Rectal smooth muscle tissue (tissue), 1 donor: ENCODE results near the gene CPED1.
"Not testable (repeated sequence)": the region's sequence is repeated elsewhere in the genome, so short reads cannot be mapped to it uniquely, and the experiment has no call there.

Source experiments
- H3K27ac ChIP-seq: one replicate; pipeline ENCODE4 v1.7.0; 2013; ENCODE audit warnings: low read depth, low read length, inconsistent platforms
- H3K27me3 ChIP-seq: one replicate; pipeline ENCODE4 v1.7.0; 2013; ENCODE audit warnings: low read length; ENCODE audit not compliant: control insufficient read depth, insufficient read depth
- H3K36me3 ChIP-seq: one replicate; pipeline ENCODE4 v1.7.0; 2013; ENCODE audit warnings: low read length; ENCODE audit not compliant: control insufficient read depth, insufficient read depth
- H3K4me1 ChIP-seq: one replicate; pipeline ENCODE4 v1.7.0; 2013; ENCODE audit warnings: low read length; ENCODE audit not compliant: control insufficient read depth, insufficient read depth
- H3K4me3 ChIP-seq: one replicate; pipeline ENCODE4 v1.7.0; 2013; ENCODE audit warnings: low read length
- H3K9ac ChIP-seq: one replicate; pipeline ENCODE4 v1.7.0; 2013; ENCODE audit warnings: low read length

Gene CPED1

GRCh38 chr7:121002048-121002756 lies 13.7 kb downstream of the CPED1 start:
- Histone ChIP-seq H3K36me3 (no peaks in the 10 kb centered on the region), H3K4me3 (no peak overlapping the region), H3K4me1 (peaks cover 43% of the 10 kb centered on the region), H3K9ac (no peak overlapping the region), H3K27me3 (no peaks in the 10 kb centered on the region), H3K27ac (peak overlapping the region; percentile 65)

- Histone ChIP-seq H3K27ac (peak overlapping the region; percentile 65), H3K4me1 (peaks cover 43% of the 10 kb centered on the region), H3K36me3 (no peaks in the 10 kb centered on the region), H3K9ac (no peak overlapping the region), H3K4me3 (no peak overlapping the region), H3K27me3 (no peaks in the 10 kb centered on the region)
Observed at GRCh38 chr7:121002757-121003200, 14.3 kb downstream of the CPED1 start.

GRCh38 chr7:121003986-121004685 lies 15.6 kb downstream of the CPED1 start:
- peaks cover 32% of the 10 kb centered on the region for H3K4me1 ChIP-seq
- no peak overlapping the region for H3K27ac ChIP-seq
- H3K36me3 ChIP-seq = no peaks in the 10 kb centered on the region
- H3K27me3 ChIP-seq = no peaks in the 10 kb centered on the region
- H3K4me3 ChIP-seq = no peak overlapping the region
- no peak overlapping the region for H3K9ac ChIP-seq

- not testable (repeated sequence) for H3K9ac ChIP-seq, H3K4me3 ChIP-seq, H3K27me3 ChIP-seq, H3K27ac ChIP-seq, H3K36me3 ChIP-seq
- peaks cover 26% of the 10 kb centered on the region for H3K4me1 ChIP-seq
Observed at GRCh38 chr7:121005058-121005457, 16.5 kb downstream of the CPED1 start.

- peaks cover 19% of the 10 kb centered on the region for H3K4me1 ChIP-seq
- no peak overlapping the region for H3K9ac ChIP-seq
- no peaks in the 10 kb centered on the region for H3K36me3 ChIP-seq
- no peaks in the 10 kb centered on the region for H3K27me3 ChIP-seq
- H3K4me3 ChIP-seq = no peak overlapping the region
- peak overlapping the region; percentile 2 for H3K27ac ChIP-seq
Observed at GRCh38 chr7:121005996-121006584, 17.6 kb downstream of the CPED1 start.

GRCh38 chr7:121006711-121007315 lies 18.3 kb downstream of the CPED1 start:
- H3K27me3 ChIP-seq = no peaks in the 10 kb centered on the region
- no peak overlapping the region for H3K9ac ChIP-seq
- no peak overlapping the region for H3K27ac ChIP-seq
- no peaks in the 10 kb centered on the region for H3K36me3 ChIP-seq
- no peak overlapping the region for H3K4me3 ChIP-seq
- H3K4me1 ChIP-seq = peaks cover 17% of the 10 kb centered on the region

GRCh38 chr7:121008816-121009215 lies 20.3 kb downstream of the CPED1 start:
- H3K27ac ChIP-seq = no peak overlapping the region
- H3K4me3 ChIP-seq = no peak overlapping the region
- no peaks in the 10 kb centered on the region for H3K27me3 ChIP-seq
- no peaks in the 10 kb centered on the region for H3K36me3 ChIP-seq
- H3K9ac ChIP-seq = no peak overlapping the region
- peaks cover 14% of the 10 kb centered on the region for H3K4me1 ChIP-seq

- Histone ChIP-seq H3K27ac (no peak overlapping the region), H3K4me1 (peaks cover 14% of the 10 kb centered on the region), H3K27me3 (no peaks in the 10 kb centered on the region), H3K4me3 (no peak overlapping the region), H3K9ac (no peak overlapping the region), H3K36me3 (no peaks in the 10 kb centered on the region)
Observed at GRCh38 chr7:121011401-121011800, 22.9 kb downstream of the CPED1 start.

- Histone ChIP-seq H3K4me3 (no peak overlapping the region), H3K27ac (no peak overlapping the region), H3K4me1 (peaks cover 20% of the 10 kb centered on the region), H3K27me3 (no peaks in the 10 kb centered on the region), H3K36me3 (no peaks in the 10 kb centered on the region), H3K9ac (no peak overlapping the region)
Observed at GRCh38 chr7:121012170-121012874, 23.8 kb downstream of the CPED1 start.

- H3K4me1 ChIP-seq = peaks cover 25% of the 10 kb centered on the region
- H3K27ac ChIP-seq = no peak overlapping the region
- no peak overlapping the region for H3K4me3 ChIP-seq
- no peaks in the 10 kb centered on the region for H3K27me3 ChIP-seq
- H3K36me3 ChIP-seq = no peaks in the 10 kb centered on the region
- no peak overlapping the region for H3K9ac ChIP-seq
Observed at GRCh38 chr7:121012919-121013318, 24.4 kb downstream of the CPED1 start.

- Histone ChIP-seq H3K27ac (peak overlapping the region; percentile 42), H3K4me1 (peaks cover 32% of the 10 kb centered on the region), H3K9ac (no peak overlapping the region), H3K27me3 (no peaks in the 10 kb centered on the region), H3K4me3 (no peak overlapping the region), H3K36me3 (no peaks in the 10 kb centered on the region)
Observed at GRCh38 chr7:121015560-121015959, 27.0 kb downstream of the CPED1 start.

GRCh38 chr7:121016966-121017365 lies 28.5 kb downstream of the CPED1 start:
- no peak overlapping the region for H3K9ac ChIP-seq
- H3K4me1 ChIP-seq = peaks cover 42% of the 10 kb centered on the region
- H3K27me3 ChIP-seq = no peaks in the 10 kb centered on the region
- no peaks in the 10 kb centered on the region for H3K36me3 ChIP-seq
- H3K4me3 ChIP-seq = no peak overlapping the region
- peak overlapping the region; percentile 75 for H3K27ac ChIP-seq
